GM21786 (cell line): ENCODE data around the gene CHD1L.
"Not testable (repeated sequence)": the region's sequence is repeated elsewhere in the genome, so short reads cannot be mapped to it uniquely, and the experiment has no call there.

Experiments
- ATAC-seq: cut with Tn5 transposase; IDR thresholded peaks from one replicate; pipeline ENCODE4 v1.9.1; 2021; ENCODE audit not compliant: unreplicated experiment

CHD1L gene

GRCh38 chr1:147264158-147264768, 21.8 kb downstream of the CHD1L start:
- no peak for ATAC-seq

GRCh38 chr1:147266381-147266780, 23.9 kb downstream of the CHD1L start:
- no peak for ATAC-seq

GRCh38 chr1:147267711-147268110, 25.2 kb downstream of the CHD1L start:
- ATAC-seq: no peak

- ATAC-seq: no peak
These were observed 28.2 kb downstream of the CHD1L start for GRCh38 chr1:147270721-147271120.

GRCh38 chr1:147272042-147272441, 29.6 kb downstream of the CHD1L start:
- ATAC-seq: no peak

GRCh38 chr1:147273409-147274336, 31.2 kb downstream of the CHD1L start:
- no peak for ATAC-seq

GRCh38 chr1:147281950-147282349, 39.5 kb downstream of the CHD1L start:
- no peak for ATAC-seq

GRCh38 chr1:147283011-147283410, 40.5 kb downstream of the CHD1L start:
- no peak for ATAC-seq

- ATAC-seq: no peak
These were observed 44.8 kb downstream of the CHD1L start for GRCh38 chr1:147287133-147287865.

GRCh38 chr1:147292012-147292411, 49.5 kb downstream of the CHD1L start:
- ATAC-seq: no peak

- ATAC-seq: no peak
These were observed 50.3 kb downstream of the CHD1L start for GRCh38 chr1:147292631-147293251.

GRCh38 chr1:147297438-147297837, 55.0 kb downstream of the CHD1L start:
- no peak for ATAC-seq

- ATAC-seq: not testable (repeated sequence)
These were observed 63.3 kb downstream of the CHD1L start for GRCh38 chr1:147305803-147306202.

- ATAC-seq: no peak
These were observed 74.5 kb downstream of the CHD1L start for GRCh38 chr1:147316968-147317367.

- not testable (repeated sequence) for ATAC-seq
These were observed 84.6 kb downstream of the CHD1L start for GRCh38 chr1:147326933-147327687.

- no peak for ATAC-seq
These were observed 91.8 kb downstream of the CHD1L start for GRCh38 chr1:147334292-147334691.

- ATAC-seq: no peak
These were observed 93.8 kb downstream of the CHD1L start for GRCh38 chr1:147336291-147336690.

GRCh38 chr1:147337040-147337630, 94.7 kb downstream of the CHD1L start:
- ATAC-seq: no peak

GRCh38 chr1:147338571-147338970, 96.1 kb downstream of the CHD1L start:
- ATAC-seq: no peak

- ATAC-seq: no peak
These were observed 98.8 kb downstream of the CHD1L start for GRCh38 chr1:147341246-147341645.
